IPS-20b (cell line): ENCODE data around the gene DCDC2.

Source experiments
- H3K27ac ChIP-seq: one replicate; pipeline ENCODE4 v1.5.1; 2013; ENCODE audit warnings: low read length
- H3K27me3 ChIP-seq: 2 replicates; pipeline ENCODE4 v1.6.1; 2013; ENCODE audit warnings: mild to moderate bottlenecking, low read length, inconsistent platforms; ENCODE audit not compliant: insufficient read depth
- H3K36me3 ChIP-seq: 2 replicates; pipeline ENCODE4 v1.6.1; 2013; ENCODE audit warnings: low read depth, mild to moderate bottlenecking, inconsistent platforms, low read length, moderate library complexity; ENCODE audit not compliant: insufficient read depth
- H3K4me1 ChIP-seq: 2 replicates; pipeline ENCODE4 v1.6.1; 2013; ENCODE audit warnings: mild to moderate bottlenecking, control low read depth, inconsistent platforms, low read length, moderate library complexity; ENCODE audit not compliant: insufficient read depth
- H3K4me3 ChIP-seq: 2 replicates; pipeline ENCODE4 v1.5.1; 2013; ENCODE audit warnings: mild to moderate bottlenecking, low read length, inconsistent platforms
- H3K9ac ChIP-seq: 2 replicates; pipeline ENCODE4 v1.6.1; 2013; ENCODE audit warnings: low read depth, mild to moderate bottlenecking, inconsistent platforms, low read length, moderate library complexity
- H3K9me3 ChIP-seq: 2 replicates; pipeline ENCODE4 v1.6.1; 2013; ENCODE audit warnings: mild to moderate bottlenecking, low read depth, low read length, inconsistent platforms; ENCODE audit not compliant: insufficient read depth

DCDC2 gene

DNA sequence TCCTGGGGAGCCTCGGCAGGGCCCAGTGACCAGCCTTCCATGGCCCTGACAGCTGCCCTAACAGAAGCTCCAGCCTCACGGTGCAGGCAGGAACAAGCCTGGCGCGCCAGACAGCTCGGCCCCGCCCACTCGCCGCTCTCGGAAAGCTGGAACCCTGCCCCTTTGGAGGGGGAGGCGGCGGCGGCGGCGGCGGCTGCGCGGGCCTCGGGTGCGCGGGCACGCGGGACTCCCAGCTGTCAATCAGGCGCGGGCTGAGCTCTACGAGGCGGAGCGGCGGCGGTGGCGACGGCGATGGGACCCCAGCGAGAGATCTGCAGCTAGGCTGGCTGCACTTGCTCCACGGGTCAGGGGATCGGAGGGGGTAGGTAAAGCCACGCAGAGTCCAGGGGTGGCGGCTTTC is 231.9 kb downstream of the DCDC2 start, which contains the start of gene NRSN1:
Gene NRSN1 (plus strand): TSS at position 236 of the 400 bp plus-strand sequence. CDS start 8,113 bp downstream, outside the sequence.
- Histone ChIP-seq H3K27me3 (peaks cover 7% of the 10 kb centered on the region; the same call in 1 of the 2 replicates), H3K36me3 (no peaks in the 10 kb centered on the region), H3K27ac (no peak within 1 kb of the TSS), H3K9ac (no peak within 1 kb of the TSS), H3K9me3 (no peaks in the 10 kb centered on the region), H3K4me1 (no peaks in the 10 kb centered on the region; the same call in 1 of the 2 replicates), H3K4me3 (peak within 1 kb of the TSS; percentile 75)

DNA sequence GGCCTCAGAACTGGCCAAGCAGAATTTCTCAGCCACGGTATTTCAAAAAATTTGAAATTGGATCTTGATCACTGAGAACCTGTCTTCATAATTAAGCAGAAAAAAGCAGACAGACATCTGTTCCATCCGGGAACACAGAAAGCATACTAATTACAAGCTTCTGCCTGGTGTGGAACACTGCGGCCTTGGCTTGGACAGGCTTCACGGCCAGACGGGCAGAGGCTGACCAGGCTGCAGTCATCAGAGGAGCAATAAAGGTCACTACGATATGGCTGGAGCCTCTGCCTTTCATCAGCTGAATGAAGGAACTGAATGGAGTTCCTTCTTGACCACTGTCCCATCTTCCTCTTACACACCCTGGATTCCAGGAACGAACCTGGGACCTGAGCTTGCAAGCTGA is 235.7 kb downstream of the DCDC2 start:
- no peak overlapping the region for H3K4me3 ChIP-seq
- no peak overlapping the region for H3K27ac ChIP-seq
- no peaks in the 10 kb centered on the region for H3K36me3 ChIP-seq
- H3K9me3 ChIP-seq = no peaks in the 10 kb centered on the region
- peaks cover 7% of the 10 kb centered on the region; the same call in 1 of the 2 replicates for H3K27me3 ChIP-seq
- H3K4me1 ChIP-seq = no peaks in the 10 kb centered on the region; the same call in 1 of the 2 replicates
- H3K9ac ChIP-seq = no peak overlapping the region
